Left ventricle myocardium inferior (tissue), 1 donor: Measurements from ENCODE around the gene INPP5B. TPM values are rescaled to one million over a fixed set of nuclear protein-coding genes. Genes with fewer than 3 reads are reported as not detected.
"Not testable (repeated sequence)": the region's sequence is repeated elsewhere in the genome, so short reads cannot be mapped to it uniquely, and the experiment has no call there.

ENCODE experiments used
- DNase-seq: peaks from one replicate; pipeline ENCODE4 v3.0.0-alpha.2; 2020
- H3K27ac ChIP-seq: fragments of 200-600 bp; replicated peaks from 2 replicates; pipeline ENCODE4 v1.8.0; 2021
- H3K27me3 ChIP-seq: fragments of 200-600 bp; 2 replicates; pipeline ENCODE4 v1.8.0; 2021; ENCODE audit warnings: low read depth
- H3K36me3 ChIP-seq: fragments of 200-600 bp; 2 replicates; pipeline ENCODE4 v1.8.0; 2021
- H3K4me1 ChIP-seq: fragments of 200-600 bp; 2 replicates; pipeline ENCODE4 v1.8.0; 2021
- H3K4me3 ChIP-seq: fragments of 200-600 bp; 2 replicates; pipeline ENCODE4 v1.8.0; 2021; ENCODE audit warnings: mild to moderate bottlenecking, moderate library complexity
- H3K9me3 ChIP-seq: fragments of 200-600 bp; replicated peaks from 2 replicates; pipeline ENCODE4 v1.8.0; 2021
- intact Hi-C: fragments of 100-400 bp; cut with micrococcal nuclease; formaldehyde crosslinking; loops from one replicate; pipeline ENCODE4 v1.11.0; 2022
- total RNA-seq: library from RNA; stranded (reverse); fragmentation: NEBNext Ultra II Directional; extraction: Animal tissue kit (Norgen Biotek cat#: 25700); gene quantifications from one replicate; pipeline ENCODE4 v1.2.1, GENCODE V29; 2021
- TF ChIP-seq, protein P1 (sequence below): fragments of 200-600 bp; IDR thresholded peaks from 2 replicates; pipeline ENCODE4 v1.8.0; 2021; ENCODE audit warnings: antibody characterized with exemption, mild to moderate bottlenecking, borderline replicate concordance
- donor health status: DM: no; HTN: yes; CAD: no; lungs with severe emphysema.

INPP5B gene
- total RNA-seq, 1 donor from 2014 or later = 10.9 TPM

DNA sequence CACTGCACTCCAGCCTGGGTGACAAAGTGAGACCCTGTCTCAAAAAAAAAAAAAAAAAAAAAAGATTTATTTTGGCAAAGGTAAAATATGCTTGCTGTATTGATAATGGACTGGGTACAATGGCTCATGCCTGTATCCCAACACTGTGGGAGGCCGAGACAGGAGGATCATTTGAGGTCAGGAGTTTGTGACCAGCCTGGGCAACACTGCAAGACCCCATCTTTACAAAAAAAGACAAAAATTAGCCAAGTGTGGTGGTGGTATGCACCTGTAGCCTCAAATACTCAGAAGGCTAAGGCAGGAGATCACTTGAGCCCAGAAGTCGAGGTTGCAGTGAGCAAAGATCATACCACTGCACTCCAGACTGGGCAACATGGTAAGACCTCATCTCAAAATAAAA lies 36.7 kb upstream of the INPP5B start:
- peaks cover 9% of the 10 kb centered on the region for H3K4me1 ChIP-seq

DNA sequence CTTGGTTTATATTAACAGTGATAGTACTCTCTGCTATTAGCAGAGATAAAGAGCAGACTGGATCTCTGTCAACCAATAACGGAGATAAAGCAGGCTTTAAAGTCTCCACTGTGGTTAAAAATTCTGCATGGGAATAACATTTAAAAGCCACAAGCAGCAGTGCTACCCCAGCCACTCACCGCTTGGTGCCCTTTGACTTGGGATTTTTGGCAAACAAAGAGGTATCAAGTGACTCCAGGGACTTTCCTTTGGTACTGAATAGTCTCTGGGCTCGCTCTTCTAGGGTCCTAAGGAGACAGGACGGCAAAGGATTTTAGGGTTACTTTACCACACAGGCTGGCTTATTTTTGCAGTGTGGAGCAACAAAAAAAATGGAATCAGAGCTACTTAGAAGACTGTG lies 31.7 kb upstream of the INPP5B start:
- Histone ChIP-seq H3K9me3 (no peaks in the 10 kb centered on the region), H3K27ac (no peak overlapping the region), H3K4me1 (no peaks in the 10 kb centered on the region), H3K4me3 (no peak overlapping the region), H3K36me3 (peaks cover 98% of the 10 kb centered on the region), H3K27me3 (no peaks in the 10 kb centered on the region)
- no peak for DNase-seq
- TF ChIP-seq, protein P1, sequence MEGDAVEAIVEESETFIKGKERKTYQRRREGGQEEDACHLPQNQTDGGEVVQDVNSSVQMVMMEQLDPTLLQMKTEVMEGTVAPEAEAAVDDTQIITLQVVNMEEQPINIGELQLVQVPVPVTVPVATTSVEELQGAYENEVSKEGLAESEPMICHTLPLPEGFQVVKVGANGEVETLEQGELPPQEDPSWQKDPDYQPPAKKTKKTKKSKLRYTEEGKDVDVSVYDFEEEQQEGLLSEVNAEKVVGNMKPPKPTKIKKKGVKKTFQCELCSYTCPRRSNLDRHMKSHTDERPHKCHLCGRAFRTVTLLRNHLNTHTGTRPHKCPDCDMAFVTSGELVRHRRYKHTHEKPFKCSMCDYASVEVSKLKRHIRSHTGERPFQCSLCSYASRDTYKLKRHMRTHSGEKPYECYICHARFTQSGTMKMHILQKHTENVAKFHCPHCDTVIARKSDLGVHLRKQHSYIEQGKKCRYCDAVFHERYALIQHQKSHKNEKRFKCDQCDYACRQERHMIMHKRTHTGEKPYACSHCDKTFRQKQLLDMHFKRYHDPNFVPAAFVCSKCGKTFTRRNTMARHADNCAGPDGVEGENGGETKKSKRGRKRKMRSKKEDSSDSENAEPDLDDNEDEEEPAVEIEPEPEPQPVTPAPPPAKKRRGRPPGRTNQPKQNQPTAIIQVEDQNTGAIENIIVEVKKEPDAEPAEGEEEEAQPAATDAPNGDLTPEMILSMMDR = no peak
- intact Hi-C loops = no loop called here

More for the DNA sequence above, 36.7 kb upstream of the INPP5B start:
- intact Hi-C loops = no loop called here
- no peak for DNase-seq
- H3K4me3 ChIP-seq = no peak overlapping the region
- TF ChIP-seq, protein P1 = no peak
- no peaks in the 10 kb centered on the region for H3K9me3 ChIP-seq
- no peak overlapping the region for H3K27ac ChIP-seq
- H3K36me3 ChIP-seq = peaks cover 92% of the 10 kb centered on the region
- no peaks in the 10 kb centered on the region for H3K27me3 ChIP-seq

DNA sequence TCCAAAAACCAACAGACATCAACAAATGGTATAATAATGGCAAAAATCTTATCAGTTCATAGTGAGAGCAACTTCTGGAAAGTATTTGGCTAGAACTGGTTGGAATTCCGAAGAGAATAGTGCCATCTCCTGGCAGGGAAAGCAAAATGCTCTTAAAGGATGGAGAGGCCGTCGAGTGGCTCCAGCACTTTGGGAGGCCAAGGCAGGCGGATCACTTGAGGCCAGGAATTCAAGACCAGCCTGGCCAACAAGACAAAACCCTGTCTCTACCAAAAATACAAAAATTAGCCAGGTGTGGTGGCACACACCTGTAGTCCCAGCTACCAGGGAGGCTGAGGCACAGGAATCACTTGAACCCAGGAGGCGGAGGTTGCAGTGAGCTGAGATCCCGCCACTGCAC lies 28.2 kb upstream of the INPP5B start:
- intact Hi-C loops, H3K4me1 ChIP-seq, H3K9me3 ChIP-seq, H3K4me3 ChIP-seq, DNase-seq, H3K27me3 ChIP-seq, H3K27ac ChIP-seq: not testable (repeated sequence)
- TF ChIP-seq, protein P1 = peak; percentile 63
- H3K36me3 ChIP-seq = peaks cover 80% of the 10 kb centered on the region

DNA sequence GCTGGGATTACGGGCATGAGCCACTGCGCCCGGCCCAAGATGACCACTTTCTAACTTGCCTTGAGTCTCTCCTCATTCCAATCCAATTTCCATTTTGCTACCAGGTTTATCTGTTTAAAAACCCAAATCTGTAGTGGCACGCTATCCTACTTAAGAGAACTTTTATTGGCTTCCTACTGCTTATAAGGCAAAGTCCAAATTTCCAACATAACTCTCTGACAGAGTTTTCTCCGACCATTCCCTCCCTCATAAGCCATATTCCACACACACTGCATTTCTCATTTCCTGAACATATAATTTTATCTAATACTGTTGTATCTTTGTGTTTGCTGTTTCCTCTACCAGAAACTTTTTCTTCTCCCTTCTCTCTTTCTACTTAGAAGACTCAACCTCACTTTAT lies 27.7 kb upstream of the INPP5B start:
- intact Hi-C loops = no loop called here
- Histone ChIP-seq H3K27ac (no peak overlapping the region), H3K9me3 (peaks cover 5% of the 10 kb centered on the region), H3K4me1 (no peaks in the 10 kb centered on the region), H3K36me3 (peaks cover 80% of the 10 kb centered on the region), H3K27me3 (no peaks in the 10 kb centered on the region), H3K4me3 (no peak overlapping the region)
- DNase-seq = no peak
- TF ChIP-seq, protein P1 = no peak

DNA sequence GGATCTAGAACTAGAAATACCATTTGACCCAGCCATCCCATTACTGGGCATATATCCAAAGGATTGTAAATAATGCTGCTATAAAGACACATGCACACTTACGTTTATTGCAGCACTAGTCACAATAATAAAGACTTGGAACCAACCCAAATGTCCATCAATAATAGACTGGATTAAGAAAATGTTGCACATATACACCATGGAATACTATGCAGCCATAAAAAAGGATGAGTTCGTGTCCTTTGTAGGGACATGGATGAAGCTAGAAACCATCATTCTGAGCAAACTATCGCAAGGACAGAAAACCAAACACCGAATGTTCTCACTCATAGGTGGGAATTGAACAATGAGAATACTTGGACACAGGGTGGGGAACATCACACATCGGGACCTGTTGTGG lies 26.8 kb upstream of the INPP5B start:
- H3K4me1 ChIP-seq, H3K27ac ChIP-seq, DNase-seq, H3K4me3 ChIP-seq, H3K9me3 ChIP-seq, H3K27me3 ChIP-seq, intact Hi-C loops: not testable (repeated sequence)
- peaks cover 80% of the 10 kb centered on the region for H3K36me3 ChIP-seq

DNA sequence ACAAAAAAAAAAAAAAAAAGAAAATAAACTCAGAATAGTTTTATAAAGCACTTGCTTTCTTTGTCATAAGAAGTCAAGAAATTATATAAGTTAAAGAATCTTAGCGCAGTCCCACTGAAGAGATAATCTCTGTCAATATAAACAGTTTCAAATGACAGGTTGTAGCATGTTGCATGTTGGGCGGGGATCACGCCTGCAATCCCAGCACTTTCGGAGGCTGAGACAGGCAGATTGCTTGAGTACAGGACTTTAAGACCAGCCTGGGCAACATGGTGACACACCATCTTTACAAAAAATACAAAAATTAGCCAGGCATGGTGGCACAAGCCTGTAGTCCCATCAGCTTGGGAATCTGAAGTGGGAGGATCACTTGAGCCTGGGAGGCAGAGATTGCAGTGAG lies 18.4 kb upstream of the INPP5B start:
- Histone ChIP-seq H3K4me1 (no peaks in the 10 kb centered on the region), H3K9me3 (no peaks in the 10 kb centered on the region), H3K27ac (no peak overlapping the region), H3K36me3 (peaks cover 85% of the 10 kb centered on the region), H3K4me3 (no peak overlapping the region), H3K27me3 (no peaks in the 10 kb centered on the region)
- intact Hi-C loops = no loop called here
- no peak for DNase-seq
- TF ChIP-seq, protein P1 = no peak

DNA sequence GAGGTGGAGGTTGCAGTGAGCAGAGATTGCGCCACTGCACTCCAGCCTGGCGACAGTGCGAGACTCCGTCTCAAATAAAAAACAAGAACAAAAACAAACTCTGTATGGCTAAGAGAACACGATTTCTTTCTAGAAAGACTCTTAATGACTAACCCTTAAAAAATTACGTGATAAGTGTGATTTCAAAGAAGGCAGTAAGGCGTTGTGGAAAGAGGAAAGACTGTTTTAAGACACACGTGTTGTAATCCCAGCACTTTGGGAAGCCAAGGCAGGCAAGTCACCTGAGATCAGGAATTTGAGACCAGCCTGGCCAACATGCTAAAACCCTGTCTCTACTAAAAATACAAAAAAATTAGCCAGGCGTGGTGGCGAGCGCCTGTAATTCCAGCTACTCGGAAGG lies 17.3 kb upstream of the INPP5B start:
- H3K4me3 ChIP-seq, H3K9me3 ChIP-seq, DNase-seq, H3K4me1 ChIP-seq, intact Hi-C loops, H3K27ac ChIP-seq, H3K27me3 ChIP-seq: not testable (repeated sequence)
- peaks cover 86% of the 10 kb centered on the region for H3K36me3 ChIP-seq
